ENCODE results near the gene AKAP1.
"Not testable (repeated sequence)": the region's sequence is repeated elsewhere in the genome, so short reads cannot be mapped to it uniquely, and the experiment has no call there.

Gene AKAP1

GRCh38 chr17:57073626-57074025 lies 11.4 kb upstream of the AKAP1 start:
- DNase-seq (ENCODE audit: low read depth in 2 of 3, low spot score in 2 of 3): no peak

- no peak for DNase-seq (ENCODE audit: low read depth in 2 of 3, low spot score in 2 of 3)
Measured at GRCh38 chr17:57075193-57075592, 9.9 kb upstream of the AKAP1 start.

GRCh38 chr17:57075785-57076184 lies 9.3 kb upstream of the AKAP1 start:
- no peak for DNase-seq (ENCODE audit: low read depth in 2 of 3, low spot score in 2 of 3)

GRCh38 chr17:57077000-57077399 lies 8.0 kb upstream of the AKAP1 start:
- DNase-seq (ENCODE audit: low read depth in 2 of 3, low spot score in 2 of 3): no peak

- no peak for DNase-seq (ENCODE audit: low read depth in 2 of 3, low spot score in 2 of 3)
Measured at GRCh38 chr17:57078274-57078673, 6.8 kb upstream of the AKAP1 start.

- no peak for DNase-seq (ENCODE audit: low read depth in 2 of 3, low spot score in 2 of 3)
Measured at GRCh38 chr17:57080718-57081117, 4.3 kb upstream of the AKAP1 start.

- DNase-seq (ENCODE audit: low read depth in 2 of 3, low spot score in 2 of 3): no peak
Measured at GRCh38 chr17:57082441-57082840, 2.6 kb upstream of the AKAP1 start.

- no peak for DNase-seq (ENCODE audit: low read depth in 2 of 3, low spot score in 2 of 3)
Measured at GRCh38 chr17:57084361-57084801, 665 bp upstream of the AKAP1 start.

GRCh38 chr17:57085448-57086068 lies 512 bp downstream of the AKAP1 start:
- DNase-seq (ENCODE audit: low read depth in 2 of 3, low spot score in 2 of 3): peak in 1 of 3 experiments; percentile 37

- DNase-seq (ENCODE audit: low read depth in 2 of 3, low spot score in 2 of 3): peak in 1 of 3 experiments; percentile 8
Measured at GRCh38 chr17:57086069-57086930, 1.3 kb downstream of the AKAP1 start.

- no peak for DNase-seq (ENCODE audit: low read depth in 2 of 3, low spot score in 2 of 3)
Measured at GRCh38 chr17:57088298-57088697, 3.3 kb downstream of the AKAP1 start.

GRCh38 chr17:57089391-57089790 lies 4.3 kb downstream of the AKAP1 start:
- DNase-seq (ENCODE audit: low read depth in 2 of 3, low spot score in 2 of 3): no peak

GRCh38 chr17:57090560-57091185 lies 5.6 kb downstream of the AKAP1 start:
- DNase-seq (ENCODE audit: low read depth in 2 of 3, low spot score in 2 of 3): no peak

GRCh38 chr17:57091186-57091618 lies 6.2 kb downstream of the AKAP1 start:
- no peak for DNase-seq (ENCODE audit: low read depth in 2 of 3, low spot score in 2 of 3)

- DNase-seq (ENCODE audit: low read depth in 2 of 3, low spot score in 2 of 3): no peak
Measured at GRCh38 chr17:57092171-57092570, 7.1 kb downstream of the AKAP1 start.

GRCh38 chr17:57092779-57093178 lies 7.7 kb downstream of the AKAP1 start:
- no peak for DNase-seq (ENCODE audit: low read depth in 2 of 3, low spot score in 2 of 3)

GRCh38 chr17:57096472-57097202 lies 11.6 kb downstream of the AKAP1 start:
- DNase-seq (ENCODE audit: low read depth in 2 of 3, low spot score in 2 of 3): no peak

GRCh38 chr17:57097832-57098421 lies 12.9 kb downstream of the AKAP1 start:
- DNase-seq (ENCODE audit: low read depth in 2 of 3, low spot score in 2 of 3): no peak

- no peak for DNase-seq (ENCODE audit: low read depth in 2 of 3, low spot score in 2 of 3)
Measured at GRCh38 chr17:57099165-57099564, 14.1 kb downstream of the AKAP1 start.

GRCh38 chr17:57102122-57102521 lies 17.1 kb downstream of the AKAP1 start:
- DNase-seq (ENCODE audit: low read depth in 2 of 3, low spot score in 2 of 3): no peak

GRCh38 chr17:57102660-57103059 lies 17.6 kb downstream of the AKAP1 start:
- not testable (repeated sequence) for DNase-seq (ENCODE audit: low read depth in 2 of 3, low spot score in 2 of 3)

Measured in activated CD8-positive, alpha-beta memory T cell treated with anti-CD3 and anti-CD28 coated beads for 48 hours (primary cell).